HG02610 (cell line): ENCODE data around the gene EDAR.

ENCODE experiments used
- ATAC-seq: cut with Tn5 transposase; IDR thresholded peaks from one replicate; pipeline ENCODE4 v1.9.1; 2021; ENCODE audit warnings: mild to moderate bottlenecking, moderate library complexity; ENCODE audit not compliant: unreplicated experiment

Gene EDAR

GRCh38 chr2:109005686-109006204 lies 16.7 kb upstream of the EDAR start:
- no peak for ATAC-seq

- ATAC-seq: no peak
These were observed 12.2 kb upstream of the EDAR start for GRCh38 chr2:109001201-109001600.

GRCh38 chr2:109000738-109001137 lies 11.7 kb upstream of the EDAR start:
- no peak for ATAC-seq

DNA sequence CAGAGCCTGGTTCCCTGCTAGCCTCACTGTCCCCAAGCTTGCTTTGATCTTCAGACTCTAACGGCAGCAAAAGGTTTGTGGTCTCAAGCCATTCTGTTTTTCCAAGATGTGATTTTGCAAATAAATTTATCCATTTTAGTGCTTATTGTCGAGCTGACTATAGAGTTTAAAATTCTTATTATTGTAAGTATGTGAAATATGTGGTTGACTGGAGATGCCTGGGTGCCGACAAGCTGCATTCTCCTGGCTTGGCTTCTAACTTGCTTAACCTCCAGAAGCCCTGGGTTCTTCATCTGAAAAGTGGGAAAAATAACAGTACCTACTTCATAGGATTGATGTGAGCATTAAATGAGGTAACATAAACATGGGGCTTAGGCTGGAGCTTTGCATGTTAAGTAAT lies 9.9 kb upstream of the EDAR start:
- no peak for ATAC-seq

DNA sequence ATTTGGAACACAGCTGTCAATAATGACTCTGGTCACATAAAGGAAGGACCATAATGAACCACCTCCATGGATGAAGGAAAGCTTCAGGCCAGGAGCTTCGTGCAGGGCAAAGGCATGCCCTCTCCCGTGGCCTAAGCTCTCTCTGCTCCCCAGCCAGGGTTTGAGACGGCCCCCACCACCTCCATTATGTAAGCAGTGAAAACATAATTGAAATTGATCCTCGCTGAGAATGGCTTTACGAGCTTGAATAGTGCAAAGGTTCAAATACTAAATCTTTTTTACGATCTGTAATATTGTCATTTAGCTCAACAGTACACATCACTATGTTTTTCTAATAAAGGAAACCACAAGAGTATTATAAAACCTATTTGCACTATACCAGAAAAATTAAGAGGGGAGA lies 5.2 kb upstream of the EDAR start:
- no peak for ATAC-seq

- ATAC-seq: no peak
These were observed 4.3 kb upstream of the EDAR start for GRCh38 chr2:108993095-108993937.

DNA sequence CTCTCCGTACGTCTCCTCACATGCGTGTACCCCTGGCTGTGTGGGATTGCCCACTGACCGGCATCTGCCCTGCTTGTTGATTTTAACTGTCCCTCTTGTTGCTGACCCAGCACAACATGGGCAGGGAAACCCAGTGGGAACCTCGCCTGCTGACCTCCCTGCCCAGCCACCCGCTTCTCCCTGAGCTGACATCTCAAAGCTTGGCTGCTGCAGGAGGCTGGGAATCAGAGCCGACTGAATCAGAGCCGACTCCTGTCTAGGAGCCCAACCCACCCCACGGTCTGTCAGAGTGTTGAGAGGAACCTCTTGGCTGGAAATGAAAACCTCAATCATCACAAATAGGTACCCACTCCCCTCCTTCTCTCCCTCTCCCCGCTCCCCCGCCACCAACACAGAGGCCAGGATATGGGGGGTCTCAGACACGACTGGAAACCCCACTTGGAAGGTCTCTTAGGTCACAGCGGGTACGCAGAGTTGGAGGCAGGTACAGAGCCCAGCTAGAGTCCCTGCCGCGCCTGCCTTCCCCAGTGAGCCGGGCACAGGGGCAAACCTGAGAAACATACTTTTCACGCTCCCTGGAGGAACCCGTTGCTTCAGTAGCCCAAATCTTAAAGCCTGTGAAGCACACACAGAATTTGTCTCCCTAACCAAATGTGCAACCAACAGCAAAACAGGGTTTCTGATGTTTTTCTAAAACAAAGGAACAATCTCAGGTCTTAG lies 784 bp downstream of the EDAR start:
- ATAC-seq: no peak

DNA sequence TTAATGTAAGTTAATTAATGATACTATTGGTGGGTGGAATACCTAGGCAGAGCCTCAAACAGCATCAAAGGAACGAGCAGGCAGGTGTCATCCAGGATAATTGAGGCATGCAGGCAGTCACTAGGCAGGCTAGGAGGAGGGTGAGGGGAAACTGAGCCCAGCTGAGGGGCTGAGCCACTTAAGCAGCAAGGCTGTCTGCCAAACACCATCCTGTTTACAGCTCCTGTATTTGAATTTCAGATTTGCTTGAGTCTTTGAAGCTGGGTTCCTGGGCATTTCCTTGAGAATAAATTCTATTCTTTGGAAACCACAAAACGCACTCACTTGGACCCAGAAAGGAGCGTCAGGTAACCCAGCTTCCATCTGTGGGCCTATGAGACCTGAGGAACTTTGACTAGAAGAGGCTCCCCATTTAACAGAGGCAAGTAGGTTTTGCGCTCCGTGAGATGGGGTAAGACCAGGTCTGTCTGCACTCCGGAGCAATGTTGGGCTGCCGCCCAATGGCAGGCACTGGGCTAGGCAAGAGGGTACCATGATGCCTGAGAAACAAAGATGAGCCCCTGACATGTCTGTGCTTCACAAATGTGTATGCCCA lies 2.0 kb downstream of the EDAR start:
- no peak for ATAC-seq

DNA sequence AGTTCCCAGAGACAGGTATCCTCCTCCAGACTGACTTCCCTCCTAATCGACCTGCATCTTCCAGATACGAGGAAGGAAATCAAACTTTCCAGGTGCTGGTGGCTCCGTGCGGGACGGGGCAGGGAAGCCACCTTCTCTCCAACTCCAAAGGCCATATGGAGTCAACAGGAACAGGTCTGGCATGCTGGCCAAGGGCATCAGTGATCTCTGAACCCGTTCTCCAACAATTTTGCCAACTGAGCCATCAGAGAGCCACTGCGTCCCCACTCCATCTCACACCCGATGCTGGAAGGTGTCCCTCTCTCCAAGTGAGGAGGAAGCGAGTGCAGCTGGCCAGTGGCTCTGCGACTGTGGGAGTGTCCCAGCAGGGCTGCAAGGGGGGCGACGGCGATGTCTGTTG lies 5.4 kb downstream of the EDAR start:
- ATAC-seq: no peak

DNA sequence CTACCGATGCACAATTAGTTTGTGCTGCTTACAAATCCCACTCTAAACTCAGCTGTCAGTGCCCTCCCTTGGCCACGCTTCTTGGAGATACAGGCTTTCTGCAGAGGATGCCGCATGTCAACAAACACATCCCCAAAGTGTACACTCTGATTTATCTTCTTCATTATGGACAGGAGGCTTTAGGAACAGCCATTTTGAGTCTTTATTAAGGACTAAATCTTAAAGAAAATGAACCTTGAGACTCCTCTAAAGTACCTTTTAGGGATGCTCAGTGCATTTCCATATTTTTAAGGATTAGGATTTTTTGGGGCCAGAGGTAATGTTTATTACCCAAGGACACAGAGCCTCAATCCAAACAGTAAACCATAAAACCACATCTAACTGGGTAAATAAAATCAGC lies 6.0 kb downstream of the EDAR start:
- no peak for ATAC-seq

GRCh38 chr2:108982259-108982679 lies 6.8 kb downstream of the EDAR start:
- ATAC-seq: no peak

DNA sequence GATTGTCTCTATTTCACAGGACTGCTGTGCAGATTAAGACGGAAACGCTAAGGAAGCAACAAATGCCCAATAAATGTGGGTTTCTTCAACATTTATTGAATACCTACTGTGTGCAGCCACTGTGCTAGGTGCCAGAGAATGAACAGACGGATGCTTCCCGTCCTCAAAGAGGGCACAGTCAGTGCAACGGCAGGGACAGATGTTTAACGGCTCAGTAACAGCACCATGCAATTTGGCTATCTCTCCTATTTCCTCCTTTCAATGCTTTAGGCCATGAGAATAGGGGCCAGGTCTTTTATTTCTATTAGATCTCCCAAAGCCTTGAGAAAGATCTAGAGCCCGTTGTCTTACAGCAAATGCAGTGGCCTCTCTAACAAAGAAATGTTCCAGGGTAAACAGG lies 7.2 kb downstream of the EDAR start:
- ATAC-seq: no peak

GRCh38 chr2:108980076-108980475 lies 8.9 kb downstream of the EDAR start:
- no peak for ATAC-seq

- ATAC-seq: no peak
These were observed 9.6 kb downstream of the EDAR start for GRCh38 chr2:108979461-108979860.

DNA sequence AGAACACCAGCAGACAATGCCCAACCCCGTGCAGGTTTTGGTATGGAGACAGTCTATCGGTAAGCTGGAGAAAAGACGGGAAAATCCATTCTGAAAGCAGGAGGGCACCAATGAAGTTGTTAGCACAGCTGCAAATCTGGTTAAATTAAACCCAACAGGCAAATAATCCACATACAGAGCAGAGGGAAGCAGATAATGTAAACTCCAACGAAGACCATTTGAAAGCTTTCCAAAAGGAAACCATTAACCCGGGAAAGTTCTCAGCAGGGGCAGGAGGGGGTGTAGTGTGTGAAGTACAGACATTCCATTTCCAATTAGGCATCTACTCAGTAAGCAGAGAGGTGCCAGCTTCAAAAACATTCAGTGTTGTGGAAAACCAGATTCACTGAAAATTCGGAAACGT lies 10.3 kb downstream of the EDAR start:
- ATAC-seq: no peak

DNA sequence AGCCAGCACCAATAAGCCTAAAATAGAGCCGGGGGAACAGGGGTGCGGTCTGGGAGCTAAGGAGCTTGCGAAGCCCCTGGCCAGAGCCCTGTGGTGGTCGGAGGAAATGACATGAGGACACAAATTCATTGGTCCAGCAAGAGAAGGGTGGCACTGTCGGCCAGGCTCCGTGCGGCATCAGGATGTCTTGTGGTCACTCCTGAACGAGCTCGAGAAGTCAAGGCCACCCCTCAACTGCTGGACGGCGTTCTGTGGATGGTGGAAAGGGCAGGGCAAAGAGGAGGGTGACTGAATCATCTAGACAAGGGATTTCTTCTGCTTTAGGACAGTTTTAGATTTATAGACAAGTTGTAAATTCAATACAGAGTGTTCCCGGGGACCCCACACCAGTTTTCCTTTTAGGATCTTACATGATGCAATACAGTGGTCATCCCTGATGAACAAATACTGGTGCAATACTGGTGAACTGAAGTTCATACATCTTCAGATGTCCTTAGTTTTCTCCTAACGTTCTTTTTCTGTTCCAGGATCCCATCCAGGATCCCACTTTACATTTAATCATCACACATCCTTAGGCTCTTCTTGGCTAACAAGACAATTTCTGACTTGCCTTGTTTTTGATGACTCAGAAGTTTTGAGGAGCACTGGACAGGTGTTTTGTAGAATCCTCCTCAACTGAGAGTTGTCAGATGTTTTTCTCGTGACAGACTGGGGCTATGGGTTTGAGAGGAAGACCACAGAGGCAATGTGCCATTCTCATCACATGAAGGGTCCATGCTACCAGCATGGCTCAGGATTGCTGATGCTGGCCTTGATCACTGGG lies 13.2 kb downstream of the EDAR start:
- no peak for ATAC-seq

- no peak for ATAC-seq
These were observed 14.3 kb downstream of the EDAR start for GRCh38 chr2:108974674-108975073.

DNA sequence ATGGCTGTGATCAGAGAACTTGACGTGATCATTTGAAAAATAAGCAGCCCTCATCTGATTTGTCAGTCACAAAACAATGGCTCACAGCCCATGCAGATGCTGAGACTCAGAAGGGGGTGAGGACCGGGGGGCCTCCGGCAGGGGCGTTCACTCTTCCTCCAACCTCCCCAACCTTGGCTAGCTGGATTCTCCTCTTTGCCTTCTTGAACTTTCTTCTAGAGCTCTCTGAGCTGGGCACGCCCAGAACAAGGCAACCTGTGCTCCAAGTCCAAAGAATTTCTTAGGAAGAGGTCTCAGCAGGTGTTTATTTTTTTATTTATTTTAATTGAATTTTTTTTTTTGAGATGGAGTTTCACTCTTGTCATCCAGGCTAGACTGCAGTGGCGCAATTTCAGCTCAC lies 16.4 kb downstream of the EDAR start:
- no peak for ATAC-seq

GRCh38 chr2:108971661-108972566 lies 17.1 kb downstream of the EDAR start:
- ATAC-seq: no peak

DNA sequence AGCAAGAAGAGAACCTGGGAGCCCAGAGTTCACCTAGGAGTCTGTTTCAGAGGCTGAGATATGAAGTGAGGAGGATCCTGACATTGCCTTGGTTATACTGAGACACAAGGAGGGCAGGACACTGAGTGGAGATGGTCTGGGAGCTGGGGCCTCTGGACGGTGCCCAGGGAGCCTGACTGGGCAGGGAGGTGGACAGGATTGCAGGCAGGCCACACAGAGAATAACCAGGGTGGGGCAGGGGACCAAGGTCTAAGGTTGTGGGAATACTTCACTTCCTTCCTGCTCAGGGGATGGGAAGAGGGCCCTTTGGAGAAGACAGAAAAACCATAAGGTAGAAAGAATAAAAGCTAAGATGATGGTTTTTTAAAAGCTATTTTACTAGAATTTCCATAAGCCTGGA lies 18.7 kb downstream of the EDAR start:
- ATAC-seq: no peak
